ENCODE data around the gene SEL1L.
"Not testable (repeated sequence)": the region's sequence is repeated elsewhere in the genome, so short reads cannot be mapped to it uniquely, and the experiment has no call there.

The SEL1L gene

GRCh38 chr14:81471062-81471461, 62.6 kb downstream of the SEL1L start:
- ATAC-seq (peak; percentile 59), DNase-seq (peak in 1 of 2 donors; percentile 29)
- H3K4me3 Mint-ChIP-seq, result peak overlapping the region; percentile 32 to 64
- H3K27me3 Mint-ChIP-seq, result no peaks in the 10 kb centered on the region
- peak overlapping the region; percentile 88 to 97 for H3K27ac Mint-ChIP-seq
- no peaks in the 10 kb centered on the region for H3K9me3 Mint-ChIP-seq
- H3K4me1 Mint-ChIP-seq, result peaks cover 62% of the 10 kb centered on the region

GRCh38 chr14:81470557-81470826, 63.2 kb downstream of the SEL1L start:
- DNase-seq, H3K9me3 Mint-ChIP-seq, ATAC-seq, H3K27me3 Mint-ChIP-seq: not testable (repeated sequence)
- Mint-ChIP-seq H3K4me3 (peak overlapping the region; percentile 31 to 64), H3K4me1 (peaks cover 63% of the 10 kb centered on the region), H3K27ac (peak overlapping the region; percentile 88 to 97)

DNA sequence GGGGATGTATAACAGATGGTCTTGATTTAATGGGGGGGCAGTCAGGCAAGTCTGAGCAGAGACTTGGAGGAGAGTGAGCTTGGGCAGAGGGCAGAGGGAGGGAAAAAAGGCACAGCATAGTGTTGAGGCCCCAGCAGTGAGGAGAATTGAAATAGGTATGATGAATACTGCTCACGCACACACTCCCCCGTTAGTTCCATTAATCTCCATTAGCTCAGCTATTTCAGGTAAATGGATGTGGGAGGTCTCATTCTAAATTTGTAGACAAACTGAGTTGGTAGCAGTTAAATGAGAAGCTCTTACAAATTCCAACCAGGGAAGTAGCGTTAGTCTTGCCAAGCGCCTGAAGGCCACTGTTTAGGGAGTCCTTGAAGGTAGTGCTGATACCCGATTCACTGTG, 66.8 kb downstream of the SEL1L start:
- Mint-ChIP-seq H3K9me3 (no peaks in the 10 kb centered on the region), H3K4me3 (no peak overlapping the region), H3K27me3 (no peaks in the 10 kb centered on the region), H3K27ac (no peak overlapping the region), H3K4me1 (peaks cover 37% of the 10 kb centered on the region)
- no peak for ATAC-seq
- no peak for DNase-seq

- Mint-ChIP-seq H3K9me3 (no peaks in the 10 kb centered on the region), H3K27me3 (no peaks in the 10 kb centered on the region), H3K27ac (peak overlapping the region in 1 of 2 donors; percentile 27), H3K4me1 (peaks cover 25% of the 10 kb centered on the region), H3K4me3 (peak overlapping the region; percentile 64)
- DNase-seq (no peak), ATAC-seq (no peak)
These were observed 68.0 kb downstream of the SEL1L start for GRCh38 chr14:81465507-81466228.

- Mint-ChIP-seq H3K27ac (peak overlapping the region; percentile 61 to 82), H3K4me3 (peak overlapping the region; percentile 68 to 83), H3K4me1 (peaks cover 18% of the 10 kb centered on the region)
- not testable (repeated sequence) for H3K27me3 Mint-ChIP-seq, ATAC-seq, DNase-seq, H3K9me3 Mint-ChIP-seq
These were observed 68.7 kb downstream of the SEL1L start for GRCh38 chr14:81465003-81465392.

DNA sequence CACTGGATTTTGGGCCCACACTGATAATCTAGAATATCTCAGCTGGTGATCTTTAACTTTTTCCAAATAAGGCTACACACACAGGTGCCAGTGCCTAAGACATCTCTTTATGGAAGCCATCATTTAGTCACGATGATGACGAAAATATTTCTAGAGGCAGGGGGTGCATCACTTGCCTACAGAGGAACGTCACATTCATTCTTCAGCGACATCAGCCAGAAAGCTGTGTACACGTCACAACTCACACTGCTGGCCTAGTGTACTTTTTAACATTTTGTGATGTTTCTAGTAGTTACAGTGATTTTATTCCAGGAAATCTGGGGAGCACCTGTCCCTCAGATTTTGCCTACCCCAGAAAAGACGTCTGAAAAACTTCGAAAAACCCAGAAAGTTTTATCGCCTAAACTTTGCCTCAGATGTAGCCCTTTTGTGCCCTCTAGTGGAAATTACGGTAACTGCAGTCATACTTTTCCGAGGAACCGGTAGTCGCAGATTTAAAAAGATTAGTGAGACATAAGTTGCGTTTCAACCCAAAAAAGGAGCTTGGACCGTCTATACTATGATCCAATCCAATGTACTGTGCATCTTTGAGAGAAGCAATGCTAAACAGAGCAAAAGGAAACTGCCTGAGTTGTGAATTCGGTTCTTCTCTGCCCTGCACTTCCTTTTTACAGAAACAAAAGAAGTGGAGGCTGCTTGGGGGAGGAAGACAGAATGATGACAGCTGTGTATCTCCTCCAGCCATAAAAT, 69.2 kb downstream of the SEL1L start:
- H3K4me3 Mint-ChIP-seq, result peak overlapping the region; percentile 68 to 83
- H3K4me1 Mint-ChIP-seq, result peaks cover 15% of the 10 kb centered on the region
- peak overlapping the region; percentile 61 to 82 for H3K27ac Mint-ChIP-seq
- ATAC-seq, result peak; percentile 54
- DNase-seq, result peak; percentile 63 to 72
- H3K27me3 Mint-ChIP-seq, result no peaks in the 10 kb centered on the region
- no peaks in the 10 kb centered on the region for H3K9me3 Mint-ChIP-seq

- H3K4me1 Mint-ChIP-seq, result peaks cover 16% of the 10 kb centered on the region
- H3K4me3 Mint-ChIP-seq, H3K9me3 Mint-ChIP-seq, H3K27ac Mint-ChIP-seq, ATAC-seq, DNase-seq, H3K27me3 Mint-ChIP-seq: not testable (repeated sequence)
These were observed 71.3 kb downstream of the SEL1L start for GRCh38 chr14:81462356-81462755.

DNA sequence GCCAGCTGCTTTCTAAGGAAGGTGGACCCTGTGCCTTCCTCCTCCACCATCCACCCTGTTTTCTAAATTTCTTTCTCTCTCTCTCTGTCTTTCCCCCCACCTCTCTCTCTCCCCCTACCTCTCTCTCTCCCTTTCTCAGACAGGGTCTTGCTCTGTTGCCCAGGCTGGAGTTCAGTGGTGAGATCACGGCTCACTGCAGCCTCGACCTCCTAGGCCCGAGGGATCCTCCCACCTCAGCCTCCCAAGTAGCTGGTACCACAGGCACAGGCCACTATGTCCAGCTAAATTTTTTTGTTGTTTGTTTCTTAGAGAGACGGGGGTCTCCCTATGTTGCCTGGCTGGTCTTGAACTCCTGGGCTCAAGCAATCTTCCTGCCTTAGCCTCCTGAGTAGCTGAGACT, 73.7 kb downstream of the SEL1L start:
- ATAC-seq (no peak), DNase-seq (no peak)
- Mint-ChIP-seq H3K4me3 (no peak overlapping the region), H3K27ac (no peak overlapping the region), H3K4me1 (peaks cover 17% of the 10 kb centered on the region), H3K27me3 (no peaks in the 10 kb centered on the region), H3K9me3 (no peaks in the 10 kb centered on the region)

DNA sequence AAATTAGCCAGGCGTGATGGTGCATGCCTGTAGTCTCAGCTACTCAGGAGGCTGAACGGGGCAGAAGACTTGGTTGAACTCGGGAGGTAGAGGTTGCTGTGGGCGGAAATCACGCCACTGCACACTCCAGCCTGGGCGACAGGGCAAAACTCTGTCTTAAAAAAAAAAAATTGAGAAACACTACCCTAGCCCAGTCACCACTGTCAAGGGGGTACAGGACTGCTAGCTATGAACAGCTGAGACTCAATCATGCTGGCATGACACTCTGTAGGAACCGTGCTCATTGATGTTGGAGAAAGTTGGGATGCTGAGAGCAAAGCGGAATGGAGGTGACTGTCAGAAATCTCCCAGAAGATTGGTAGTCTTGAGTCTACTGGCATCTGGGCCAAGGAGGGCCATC, 75.3 kb downstream of the SEL1L start:
- Mint-ChIP-seq H3K4me1 (peaks cover 11% of the 10 kb centered on the region), H3K4me3 (no peak overlapping the region), H3K27me3 (no peaks in the 10 kb centered on the region), H3K27ac (no peak overlapping the region), H3K9me3 (no peaks in the 10 kb centered on the region)
- DNase-seq, result no peak
- no peak for ATAC-seq

DNA sequence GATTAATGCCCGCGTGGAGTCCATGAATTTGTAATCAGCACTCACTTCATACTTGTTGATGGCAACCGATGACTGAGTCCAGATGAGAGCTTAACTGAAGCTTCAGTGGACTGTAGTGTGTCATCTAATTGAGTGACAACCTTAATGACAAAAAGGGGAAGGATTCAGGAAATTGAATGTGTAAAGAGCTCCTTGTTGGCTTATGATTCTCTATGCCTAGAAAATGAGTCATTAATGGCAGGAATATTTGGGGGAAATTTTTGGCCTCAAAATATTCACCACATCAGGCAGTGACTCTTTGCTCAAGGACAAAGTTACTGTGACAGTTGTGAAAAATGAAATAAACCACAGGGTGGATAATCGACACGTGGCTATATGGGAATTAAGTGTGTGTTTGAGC, 78.3 kb downstream of the SEL1L start:
- Mint-ChIP-seq H3K27ac (no peak overlapping the region), H3K9me3 (no peaks in the 10 kb centered on the region), H3K4me1 (peaks cover 17% of the 10 kb centered on the region), H3K4me3 (no peak overlapping the region), H3K27me3 (no peaks in the 10 kb centered on the region)
- no peak for ATAC-seq
- DNase-seq, result no peak

DNA sequence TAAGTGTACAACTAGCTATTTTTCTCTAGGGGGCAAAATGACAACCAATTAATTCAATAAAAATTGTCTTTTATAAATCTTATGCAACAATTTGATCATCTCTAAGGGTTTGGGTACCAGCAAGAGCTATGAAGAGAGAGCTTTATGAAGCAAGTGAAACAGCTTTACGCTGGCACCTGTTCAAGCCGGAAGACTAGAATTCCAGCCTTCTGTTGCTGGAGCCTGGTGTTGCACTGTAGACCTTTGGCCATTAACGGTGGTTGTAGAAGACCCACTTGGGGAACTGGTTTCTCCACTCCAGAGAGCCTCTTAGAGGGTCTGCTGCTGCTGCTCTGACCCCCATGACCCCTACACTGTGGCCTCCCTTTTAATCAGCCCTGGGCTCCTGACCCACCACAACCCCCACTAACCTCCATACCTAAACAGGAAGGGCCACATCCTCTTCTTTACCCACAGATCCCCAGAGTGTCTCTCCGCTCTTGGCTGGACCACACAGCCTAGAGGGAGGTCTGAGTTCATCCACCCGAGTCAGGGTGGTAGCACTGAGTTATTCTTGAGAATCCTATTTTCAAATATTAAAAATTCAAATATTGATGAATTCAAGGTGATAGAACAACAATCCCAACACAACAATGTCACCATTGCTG, 79.0 kb downstream of the SEL1L start:
- Mint-ChIP-seq H3K4me3 (no peak overlapping the region), H3K9me3 (no peaks in the 10 kb centered on the region), H3K4me1 (peaks cover 17% of the 10 kb centered on the region), H3K27me3 (no peaks in the 10 kb centered on the region), H3K27ac (no peak overlapping the region)
- no peak for DNase-seq
- no peak for ATAC-seq

GRCh38 chr14:81453166-81453766, 80.4 kb downstream of the SEL1L start:
- Mint-ChIP-seq H3K27ac (no peak overlapping the region), H3K4me1 (peaks cover 12% of the 10 kb centered on the region), H3K27me3 (peaks cover 4% of the 10 kb centered on the region), H3K4me3 (no peak overlapping the region), H3K9me3 (no peaks in the 10 kb centered on the region)
- ATAC-seq, result peak; percentile 49
- DNase-seq, result peak; percentile 33 to 37

DNA sequence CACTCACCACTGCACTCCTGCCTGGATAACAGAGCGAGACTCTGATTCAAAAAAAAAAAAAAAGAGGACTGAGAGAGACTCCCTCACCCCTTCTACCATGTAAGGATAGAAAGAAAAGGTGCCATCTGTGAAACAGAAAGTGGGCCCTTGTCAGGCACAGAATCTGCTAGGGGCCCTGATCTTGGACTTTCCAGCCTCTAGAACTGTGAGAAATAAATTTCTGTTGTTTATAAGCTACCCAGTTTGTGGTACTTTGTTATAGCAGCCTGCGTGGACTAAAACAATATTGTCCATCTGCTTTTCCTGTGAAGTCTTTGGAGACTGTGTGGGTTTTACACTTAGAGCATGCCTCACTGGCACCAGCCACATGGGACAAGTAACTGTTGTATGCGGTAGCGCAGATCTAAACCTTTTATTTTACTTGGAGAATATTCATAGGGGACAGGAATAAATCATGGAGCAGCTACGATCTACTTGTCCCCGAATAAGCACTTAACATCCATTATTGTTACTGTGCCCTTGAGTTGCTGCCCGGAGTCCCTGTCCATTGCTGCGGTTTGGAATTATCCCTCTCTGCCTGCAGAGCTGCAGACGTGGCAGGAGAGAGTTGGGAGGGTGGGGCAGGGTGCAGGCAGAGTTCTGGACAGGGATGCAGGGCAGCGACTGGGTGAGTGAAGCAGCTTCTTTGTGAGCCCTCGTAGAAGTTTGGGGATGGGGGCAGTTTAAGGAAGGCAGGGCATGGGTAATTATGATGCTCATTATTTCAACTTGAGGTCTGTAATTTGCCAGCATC, 81.1 kb downstream of the SEL1L start:
- ATAC-seq (peak; percentile 37), DNase-seq (no peak)
- no peaks in the 10 kb centered on the region for H3K9me3 Mint-ChIP-seq
- peaks cover 7% of the 10 kb centered on the region for H3K27me3 Mint-ChIP-seq
- peaks cover 12% of the 10 kb centered on the region for H3K4me1 Mint-ChIP-seq
- no peak overlapping the region for H3K27ac Mint-ChIP-seq
- H3K4me3 Mint-ChIP-seq, result no peak overlapping the region

DNA sequence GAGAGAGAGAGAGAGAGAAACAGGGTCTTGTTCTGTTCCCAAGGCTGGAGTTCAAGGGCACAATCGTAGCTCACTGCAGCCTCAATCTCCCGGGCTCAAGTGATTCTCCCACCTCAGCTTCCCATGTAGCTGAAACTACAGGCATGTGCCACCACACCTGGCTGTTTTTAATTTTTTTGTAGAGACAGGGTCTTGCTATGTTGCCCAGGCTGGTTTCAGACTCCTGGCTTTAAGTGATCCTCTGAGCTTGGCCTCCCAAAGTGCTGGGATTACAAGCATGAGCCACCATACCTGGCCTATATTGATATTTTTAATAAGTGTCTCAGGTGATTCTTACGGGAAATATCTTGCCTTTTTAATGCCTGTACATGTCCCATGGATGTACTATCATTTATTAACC, 82.7 kb downstream of the SEL1L start:
- peaks cover 12% of the 10 kb centered on the region for H3K4me1 Mint-ChIP-seq
- H3K9me3 Mint-ChIP-seq, result no peaks in the 10 kb centered on the region
- DNase-seq, result no peak
- ATAC-seq, result no peak
- peaks cover 13% of the 10 kb centered on the region for H3K27me3 Mint-ChIP-seq
- no peak overlapping the region for H3K4me3 Mint-ChIP-seq
- no peak overlapping the region for H3K27ac Mint-ChIP-seq

GRCh38 chr14:81450100-81450531, 83.5 kb downstream of the SEL1L start:
- Mint-ChIP-seq H3K4me3 (no peak overlapping the region), H3K27me3 (peaks cover 13% of the 10 kb centered on the region)
- ATAC-seq, result no peak

More at GRCh38 chr14:81450100-81450531, 83.5 kb downstream of the SEL1L start:
- Mint-ChIP-seq H3K27ac (no peak overlapping the region), H3K9me3 (no peaks in the 10 kb centered on the region), H3K4me1 (peaks cover 6% of the 10 kb centered on the region)
- DNase-seq, result no peak

Measured in stimulated activated naive CD8-positive, alpha-beta T cell treated with anti-CD3 and anti-CD28 coated beads, Interleukin-15, amount 100 ng/mL, for 72 hours (primary cell).